H1 (cell line): ENCODE data around the gene TMEM169. TPM values are rescaled to one million over a fixed set of nuclear protein-coding genes. Genes with fewer than 3 reads are reported as not detected.

Source experiments
- CTCF ChIA-PET: fragments of 300-600 bp; sonication (Branson Sonifier 250); formaldehyde crosslinking; loops from one replicate; lab custom pipeline; 2021; ENCODE audit not compliant: partially characterized antibody; lab: Charles Lee
- POLR2A ChIA-PET: fragments of 300-600 bp; sonication (Branson Sonifier 250); formaldehyde crosslinking; loops from one replicate; lab custom pipeline; 2021; ENCODE audit warnings: inconsistent platforms; ENCODE audit not compliant: partially characterized antibody; lab: Charles Lee
- DNase-seq, 2 experiments: peaks; one replicate each; pipeline versions ENCODE4 v3.0.0 to v3.0.0-alpha.2; 2010 to 2022; ENCODE audit warnings: low spot score in 2 of 2, low read depth in 1 of 2, mixed read lengths in 1 of 2
- FAIRE-seq: peaks from 2 replicates; lab custom pipeline; 2011; peaks lifted over from hg19 to GRCh38; lab: Jason Lieb, UNC
- H2AFZ ChIP-seq: 2 replicates; pipeline ENCODE4 v1.8.1; 2012; ENCODE audit warnings: low read length, inconsistent platforms
- H2AK5ac ChIP-seq: 2 replicates; pipeline ENCODE4 v1.6.1; 2013; ENCODE audit warnings: low read depth, low read length
- H2BK120ac ChIP-seq: replicated peaks from 2 replicates; pipeline ENCODE3; 2013; ENCODE audit warnings: low read depth, low read length, inconsistent platforms
- H2BK12ac ChIP-seq: 2 replicates; pipeline ENCODE4 v1.6.1; 2013; ENCODE audit warnings: low read depth, low read length
- H2BK15ac ChIP-seq: 2 replicates; pipeline ENCODE4 v1.6.1; 2013; ENCODE audit warnings: low read length
- H2BK20ac ChIP-seq: 2 replicates; pipeline ENCODE4 v1.6.1; 2013; ENCODE audit warnings: low read length
- H2BK5ac ChIP-seq: 2 replicates; pipeline ENCODE4 v1.6.1; 2013; ENCODE audit warnings: low read depth, low read length
- H3K14ac ChIP-seq: 2 replicates; pipeline ENCODE4 v1.6.1; 2013; ENCODE audit warnings: inconsistent platforms; ENCODE audit not compliant: insufficient read length
- H3K18ac ChIP-seq: 2 replicates; pipeline ENCODE4 v1.6.1; 2013; ENCODE audit warnings: low read length; ENCODE audit errors: extremely low read depth
- H3K23ac ChIP-seq: 2 replicates; pipeline ENCODE4 v1.6.1; 2013; ENCODE audit warnings: inconsistent platforms; ENCODE audit not compliant: insufficient read length
- H3K23me2 ChIP-seq: 2 replicates; pipeline ENCODE4 v1.6.1; 2013; ENCODE audit warnings: low read depth, low read length
- H3K27ac ChIP-seq: 2 replicates; pipeline ENCODE4 v1.6.1; 2011; ENCODE audit warnings: low read depth, low read length, inconsistent platforms
- H3K27me3 ChIP-seq, 4 experiments: replicated peaks in 1 of 4; 1 replicate in 1 of 4; 2 replicates in 3 of 4; pipeline versions ENCODE4 v1.6.1 to v1.8.1; 2011 to 2013; ENCODE audit warnings: low read length in 3 of 4, mild to moderate bottlenecking in 3 of 4, inconsistent platforms in 2 of 4, mixed read lengths in 2 of 4, moderate library complexity in 1 of 4; ENCODE audit not compliant: control insufficient read depth in 3 of 4, insufficient read depth in 3 of 4; ENCODE audit errors: extremely low read depth in 1 of 4
- H3K36me3 ChIP-seq, 4 experiments: 2 replicates each; pipeline versions ENCODE4 v1.6.1 to v1.8.1; 2011 to 2013; ENCODE audit warnings: mild to moderate bottlenecking in 4 of 4, low read length in 3 of 4, moderate library complexity in 2 of 4, control low read depth in 1 of 4, inconsistent platforms in 1 of 4; ENCODE audit not compliant: insufficient read depth in 4 of 4, control insufficient read depth in 2 of 4
- H3K4ac ChIP-seq: replicated peaks from 2 replicates; pipeline ENCODE3; 2013; ENCODE audit warnings: low read length, low read depth, mixed read lengths, inconsistent platforms; ENCODE audit not compliant: insufficient read length
- H3K4me1 ChIP-seq, 4 experiments: replicated peaks in 1 of 4; 1 replicate in 1 of 4; 2 replicates in 3 of 4; pipeline versions ENCODE4 v1.6.1 to v1.8.1; 2011 to 2013; ENCODE audit warnings: low read length in 3 of 4, inconsistent platforms in 2 of 4, mixed read lengths in 1 of 4; ENCODE audit not compliant: insufficient read depth in 4 of 4, control insufficient read depth in 3 of 4
- H3K4me2 ChIP-seq, 2 experiments: 2 replicates each; pipeline versions ENCODE4 v1.6.1 to v1.8.1; 2011 to 2013; ENCODE audit warnings: low read depth in 2 of 2, low read length in 2 of 2, control low read depth in 1 of 2, inconsistent platforms in 1 of 2, mild to moderate bottlenecking in 1 of 2; ENCODE audit not compliant: insufficient read depth in 1 of 2
- H3K4me3 ChIP-seq, 4 experiments: fragments of 200-600, 300-600 bp in 1 of 4; sonication (generic), shearing (Covaris generic), sonication (Bioruptor Twin) in 1 of 4; 2 replicates each; pipeline versions ENCODE4 v1.5.1 to v1.8.1; 2011 to 2016; ENCODE audit warnings: low read length in 4 of 4, low read depth in 3 of 4, control low read depth in 2 of 4, inconsistent platforms in 2 of 4, mild to moderate bottlenecking in 2 of 4, mixed read lengths in 1 of 4, moderate library complexity in 1 of 4; ENCODE audit not compliant: insufficient read depth in 2 of 4; ENCODE audit errors: extremely low read depth in 1 of 4
- H3K56ac ChIP-seq: replicated peaks from 2 replicates; pipeline ENCODE3; 2013; ENCODE audit warnings: low read depth, mild to moderate bottlenecking, mixed read lengths, low read length, inconsistent platforms; ENCODE audit not compliant: insufficient read length
- H3K79me1 ChIP-seq: 2 replicates; pipeline ENCODE4 v1.6.1; 2013; ENCODE audit warnings: low read depth, low read length, control low read depth
- H3K79me2 ChIP-seq, 2 experiments: 2 replicates each; pipeline versions ENCODE4 v1.6.1 to v1.8.1; 2012 to 2013; ENCODE audit warnings: low read length in 2 of 2, mild to moderate bottlenecking in 2 of 2, inconsistent platforms in 1 of 2; ENCODE audit not compliant: insufficient read depth in 2 of 2, control insufficient read depth in 1 of 2
- H3K9ac ChIP-seq, 4 experiments: replicated peaks in 1 of 4; 1 replicate in 1 of 4; 2 replicates in 3 of 4; pipeline versions ENCODE4 v1.6.1 to v1.8.1; 2011 to 2013; ENCODE audit warnings: low read depth in 3 of 4, low read length in 3 of 4, control low read depth in 2 of 4, mild to moderate bottlenecking in 2 of 4, moderate library complexity in 2 of 4, inconsistent platforms in 1 of 4; ENCODE audit errors: extremely low read depth in 1 of 4
- H3K9me3 ChIP-seq, 2 experiments: 2 replicates each; pipeline versions ENCODE4 v1.6.1 to v1.8.1; 2012 to 2013; ENCODE audit warnings: mild to moderate bottlenecking in 2 of 2, moderate library complexity in 2 of 2, control low read depth in 1 of 2, inconsistent platforms in 1 of 2, low read depth in 1 of 2, low read length in 1 of 2, mixed read lengths in 1 of 2; ENCODE audit not compliant: insufficient read depth in 2 of 2
- H4K20me1 ChIP-seq, 2 experiments: replicated peaks in 1 of 2; 2 replicates each; pipeline versions ENCODE3 to v1.8.1; 2011 to 2013; ENCODE audit warnings: inconsistent platforms in 2 of 2, low read length in 2 of 2, mild to moderate bottlenecking in 1 of 2; ENCODE audit not compliant: insufficient read depth in 2 of 2, control insufficient read depth in 1 of 2
- H4K5ac ChIP-seq: 2 replicates; pipeline ENCODE4 v1.6.1; 2013; ENCODE audit warnings: low read length, low read depth, mixed read lengths, inconsistent platforms; ENCODE audit not compliant: insufficient read length
- H4K8ac ChIP-seq: 2 replicates; pipeline ENCODE4 v1.8.0; 2013; ENCODE audit warnings: mild to moderate bottlenecking, moderate library complexity, low read length, inconsistent platforms; ENCODE audit not compliant: insufficient read depth; ENCODE audit errors: extremely low read depth
- H4K91ac ChIP-seq: replicated peaks from 2 replicates; pipeline ENCODE3; 2013; ENCODE audit warnings: low read length, mixed read lengths, inconsistent platforms; ENCODE audit not compliant: insufficient read length
- CTCF ChIP-seq, 3 experiments: IDR thresholded peaks; 1 replicate in 2 of 3; 2 replicates in 1 of 3; pipeline versions ENCODE4 v1.5.1 to v1.6.1; 2011; ENCODE audit warnings: low read length in 3 of 3, mild to moderate bottlenecking in 3 of 3, inconsistent platforms in 2 of 3, low read depth in 1 of 3, moderate library complexity in 1 of 3; ENCODE audit not compliant: insufficient read depth in 1 of 3; ENCODE audit errors: control extremely low read depth in 1 of 3
- POLR2A ChIP-seq, 2 experiments: IDR thresholded peaks; 1 replicate in 1 of 2; 2 replicates in 1 of 2; pipeline ENCODE4 v1.6.1; 2011; ENCODE audit warnings: low read depth in 2 of 2, low read length in 2 of 2, mild to moderate bottlenecking in 2 of 2; ENCODE audit errors: control extremely low read depth in 1 of 2
- RAD21 ChIP-seq, 2 experiments: IDR thresholded peaks in 1 of 2; conservative IDR thresholded peaks in 1 of 2; 2 replicates each; pipeline ENCODE4 v1.6.1; 2011; ENCODE audit warnings: low read depth in 2 of 2, low read length in 2 of 2, improper control_type of control experiment in 1 of 2, inconsistent platforms in 1 of 2, mild to moderate bottlenecking in 1 of 2, moderate library complexity in 1 of 2
- RBBP5 ChIP-seq: IDR thresholded peaks from 2 replicates; pipeline ENCODE4 v1.7.1; 2012; ENCODE audit warnings: low read depth, mild to moderate bottlenecking, inconsistent platforms, low read length, moderate library complexity, borderline replicate concordance
- SIN3A ChIP-seq, 2 experiments: IDR thresholded peaks in 1 of 2; conservative IDR thresholded peaks in 1 of 2; 2 replicates each; pipeline ENCODE4 v1.6.1; 2011 to 2012; ENCODE audit warnings: low read length in 2 of 2, improper control_type of control experiment in 1 of 2, low read depth in 1 of 2, mild to moderate bottlenecking in 1 of 2
- WGBS, 2 experiments: shearing (Covaris generic) in 1 of 2; methylation state at CpG; one replicate each; pipeline versions ENCODE4 v1.1.6 to v1.1.7; 2013 to 2015; ENCODE audit warnings: low lambda C conversion rate in 2 of 2, mixed read lengths in 2 of 2, inconsistent platforms in 1 of 2, low coverage in 1 of 2, missing lambda C conversion rate in 1 of 2; ENCODE audit not compliant: insufficient replicate concordance in 2 of 2, insufficient coverage in 1 of 2, insufficient read length in 1 of 2; ENCODE audit errors: extremely low coverage in 1 of 2, missing lambda C conversion rate in 1 of 2; 5-methylcytosine and 5-hydroxymethylcytosine counted together
- polyA plus RNA-seq, 7 experiments: library from polyadenylated mRNA; depleted of rRNA in 3 of 7; stranded (reverse) in 5 of 7; unstranded in 2 of 7; fragments of >200 nt in 5 of 7; fragments of 200-250 nt in 2 of 7; gene quantifications; 1 replicate in 5 of 7; 2 replicates in 1 of 7; 4 replicates in 1 of 7; pipeline versions ENCODE4 v1.2.1 to v1.2.3, GENCODE V29; 2011 to 2013; ENCODE audit warnings: missing spikeins in 2 of 7, mixed read lengths in 2 of 7
- total RNA-seq: library from RNA; stranded (reverse); fragmentation: NEBNext Ultra II Directional; extraction: Animal tissue kit (Norgen Biotek cat#: 25700); gene quantifications from 2 replicates; pipeline ENCODE4 v1.2.1, GENCODE V29; 2021

Gene TMEM169
- total and polyA plus RNA-seq, 2 of the 8 experiments (the other 6 are each of a cell fraction or from before 2014, with no cell fraction given), result 0.41 to 2.4 TPM

- H3K27me3 ChIP-seq, result no peaks in the 10 kb centered on the region
- H4K5ac ChIP-seq, result peak overlapping the region; percentile 57
- H3K79me2 ChIP-seq, result peaks cover 22 to 44% of the 10 kb centered on the region in 2 experiments
- peak overlapping the region; percentile 66 to 72 for H3K4me2 ChIP-seq
- DNase-seq (no peak), FAIRE-seq (no peak)
- H2BK20ac ChIP-seq, result no peak overlapping the region
- H4K91ac ChIP-seq, result no peak overlapping the region
- H3K9me3 ChIP-seq, result no peaks in the 10 kb centered on the region
- 0 out of 2 replicates have a peak overlapping the region, but pooled peaks have one; percentile 96 for H3K18ac ChIP-seq
- H3K14ac ChIP-seq, result no peak overlapping the region
- ChIA-PET POLR2A (interaction anchor here (1.0 to 8.5 kb wide), 10 partner anchors 9 to 141 kb away, joined by 3 to 73 read pairs (median 6); partner anchors contain the start of genes PECR and TMEM169), CTCF (interaction anchor here (0.6 to 3.4 kb wide), 16 partner anchors 8 to 521 kb away, joined by 3 to 18 read pairs (median 3); partner anchors contain the start of genes PECR and TMEM169)
- no peak overlapping the region for H3K23ac ChIP-seq
- no peak for TF ChIP-seq SIN3A (conservative IDR thresholded peaks at IDR 0.05 in 1 of 2, IDR thresholded peaks at IDR 0.05 in 1 of 2; ENCODE audit: low read depth in 1 of 2, low read length in 2 of 2)
- 0 out of 4 replicates have a peak, but pooled peaks of 1 of the 2 experiments have one; percentile 2 for TF ChIP-seq RAD21 (IDR thresholded peaks at IDR 0.05 in 1 of 2, conservative IDR thresholded peaks at IDR 0.05 in 1 of 2; ENCODE audit: low read depth in 2 of 2, low read length in 2 of 2)
- TF ChIP-seq CTCF (IDR thresholded peaks at IDR 0.05; ENCODE audit: control extremely low read depth in 1 of 3, insufficient read depth in 1 of 3, low read depth in 1 of 3, low read length in 3 of 3), result peak in 1 of 3 experiments; percentile 9; a peak in 1 of 4 replicates
- TF ChIP-seq POLR2A (IDR thresholded peaks at IDR 0.05; ENCODE audit: control extremely low read depth in 1 of 2, low read depth in 2 of 2, low read length in 2 of 2), result 0 out of 3 replicates have a peak, but pooled peaks of 1 of the 2 experiments have one; percentile 9
- TF ChIP-seq RBBP5, result no peak
- peak overlapping the region; percentile 87 to 99 (median 97) for H3K4me3 ChIP-seq
- H3K4me1 ChIP-seq, result peaks cover 7 to 17% (median 13%) of the 10 kb centered on the region in 4 experiments; a peak in 6 of 7 replicates
- no peak overlapping the region for H2AFZ ChIP-seq
- H4K20me1 ChIP-seq, result peaks cover 0 to 8% of the 10 kb centered on the region in 2 experiments
- no peak overlapping the region for H2AK5ac ChIP-seq
- H3K9ac ChIP-seq, result peak overlapping the region; percentile 84 to 100 (median 98)
- H3K56ac ChIP-seq, result peak overlapping the region; percentile 97
- H2BK120ac ChIP-seq, result no peak overlapping the region
- no peak overlapping the region for H2BK12ac ChIP-seq
- no peak overlapping the region for H2BK15ac ChIP-seq
- H3K23me2 ChIP-seq, result no peaks in the 10 kb centered on the region; the same call in 1 of the 2 replicates
- peaks cover 11 to 44% (median 34%) of the 10 kb centered on the region in 4 experiments for H3K36me3 ChIP-seq
- peak overlapping the region; percentile 74 for H3K4ac ChIP-seq
- no peak overlapping the region for H2BK5ac ChIP-seq
- peak overlapping the region; percentile 92; the same call in 1 of the 2 replicates for H3K27ac ChIP-seq
- whole genome bisulfite sequencing, 2 experiments, result 16% methylated on average over 10 of the region's 10 CpGs; no CpG with 5 or more reads in 1 of the 2 experiments
- H3K79me1 ChIP-seq, result no peaks in the 10 kb centered on the region
- no peak overlapping the region for H4K8ac ChIP-seq
These were observed 28.4 kb downstream of the TMEM169 start for GRCh38 chr2:216109962-216110614.
